Kidney tubule cell (primary cell): ENCODE measurements around the gene SLC25A51.
"Not testable (repeated sequence)": the region's sequence is repeated elsewhere in the genome, so short reads cannot be mapped to it uniquely, and the experiment has no call there.

Experiments
- DNase-seq: peaks from one replicate; pipeline ENCODE4 v3.0.0-alpha.2; 2018; ENCODE audit warnings: low spot score

The SLC25A51 gene

GRCh38 chr9:37902796-37903646 is 906 bp downstream of the SLC25A51 start:
- peak; percentile 48 for DNase-seq

- DNase-seq: no peak
Measured at GRCh38 chr9:37902131-37902530, 1.8 kb downstream of the SLC25A51 start.

- no peak for DNase-seq
Measured at GRCh38 chr9:37899041-37899440, 4.9 kb downstream of the SLC25A51 start.

GRCh38 chr9:37897665-37898064 is 6.3 kb downstream of the SLC25A51 start:
- peak; percentile 37 for DNase-seq

- DNase-seq: no peak
Measured at GRCh38 chr9:37892063-37892462, 11.9 kb downstream of the SLC25A51 start.

GRCh38 chr9:37891042-37891441 is 12.9 kb downstream of the SLC25A51 start:
- DNase-seq: not testable (repeated sequence)

- DNase-seq: no peak
Measured at GRCh38 chr9:37889536-37889935, 14.4 kb downstream of the SLC25A51 start.

GRCh38 chr9:37887977-37888583 is 15.8 kb downstream of the SLC25A51 start:
- not testable (repeated sequence) for DNase-seq

GRCh38 chr9:37880916-37881479 is 22.9 kb downstream of the SLC25A51 start:
- DNase-seq: no peak

GRCh38 chr9:37876376-37876775 is 27.6 kb downstream of the SLC25A51 start:
- DNase-seq: no peak

- DNase-seq: no peak
Measured at GRCh38 chr9:37873955-37874354, 30.0 kb downstream of the SLC25A51 start.

GRCh38 chr9:37870799-37871176 is 33.1 kb downstream of the SLC25A51 start:
- DNase-seq: no peak

- no peak for DNase-seq
Measured at GRCh38 chr9:37870081-37870798, 33.7 kb downstream of the SLC25A51 start.

GRCh38 chr9:37862530-37862929 is 41.4 kb downstream of the SLC25A51 start:
- DNase-seq: no peak

- peak; percentile 10 for DNase-seq
Measured at GRCh38 chr9:37859043-37859442, 44.9 kb downstream of the SLC25A51 start.

GRCh38 chr9:37856551-37856950 is 47.4 kb downstream of the SLC25A51 start:
- DNase-seq: no peak

GRCh38 chr9:37852222-37852621 is 51.7 kb downstream of the SLC25A51 start:
- no peak for DNase-seq

- peak; percentile 57 for DNase-seq
Measured at GRCh38 chr9:37840560-37841194, 63.2 kb downstream of the SLC25A51 start.

GRCh38 chr9:37839496-37840461 is 64.1 kb downstream of the SLC25A51 start:
- DNase-seq: no peak
